B cell (primary cell): ENCODE measurements around the gene PTPRE. TPM values are rescaled to one million over a fixed set of nuclear protein-coding genes. Genes with fewer than 3 reads are reported as not detected.

Experiments used
- ATAC-seq: fragments of 200-7000 bp; cut with Tn5 transposase; one replicate; pipeline ENCODE4 v1.10.0; 2021; ENCODE audit warnings: low read depth, mild to moderate bottlenecking, moderate number of reproducible peaks, moderate library complexity
- CTCF ChIA-PET: fragments of 350-600 bp; sonication (Branson Sonifier 250); formaldehyde crosslinking; loops from one replicate; lab custom pipeline; 2021; ENCODE audit warnings: antibody characterized with exemption, inconsistent platforms; lab: Charles Lee
- POLR2A ChIA-PET: fragments of 350-600 bp; sonication (Branson Sonifier 250); formaldehyde crosslinking; loops from one replicate; lab custom pipeline; 2021; ENCODE audit warnings: antibody characterized with exemption; lab: Charles Lee
- DNase-seq: peaks from one replicate; pipeline ENCODE4 v3.0.0; 2013
- H2AFZ ChIP-seq: 2 replicates; pipeline ENCODE4 v1.6.1; 2012; ENCODE audit warnings: mild to moderate bottlenecking, low read depth, low read length; ENCODE audit not compliant: insufficient read depth, poor library complexity, severe bottlenecking
- H3K27ac ChIP-seq, 2 donors: 1 replicate in 1 of 2; 2 replicates in 1 of 2; pipeline ENCODE4 v1.5.1; 2012 to 2013; ENCODE audit warnings: low read length in 2 of 2, mild to moderate bottlenecking in 2 of 2, moderate library complexity in 1 of 2
- H3K27me3 ChIP-seq, 4 experiments: fragments of 200-600 bp in 1 of 4; sonication (generic) in 1 of 4; replicated peaks in 1 of 4; 1 replicate in 2 of 4; 2 replicates in 2 of 4; pipeline versions ENCODE4 v1.6.1 to v1.7.0; 2013 to 2016; ENCODE audit warnings: low read length in 3 of 4, mild to moderate bottlenecking in 2 of 4, mixed read lengths in 1 of 4, moderate library complexity in 1 of 4; ENCODE audit not compliant: insufficient read depth in 4 of 4, control insufficient read depth in 3 of 4; ENCODE audit errors: control extremely low read depth in 1 of 4
- H3K36me3 ChIP-seq, 2 experiments: replicated peaks in 1 of 2; 1 replicate in 1 of 2; 2 replicates in 1 of 2; pipeline versions ENCODE4 v1.6.1 to v1.7.1; 2013; ENCODE audit warnings: low read length in 1 of 2; ENCODE audit not compliant: insufficient read depth in 2 of 2, control insufficient read depth in 1 of 2; ENCODE audit errors: control extremely low read depth in 1 of 2, extremely low read depth in 1 of 2
- H3K4me1 ChIP-seq, 2 donors: fragments of 200-600 bp in 1 of 2; sonication (generic) in 1 of 2; 1 replicate in 1 of 2; 2 replicates in 1 of 2; pipeline versions ENCODE4 v1.5.1 to v1.6.1; 2013 to 2017; ENCODE audit warnings: low read length in 2 of 2; ENCODE audit not compliant: control insufficient read depth in 2 of 2, insufficient read depth in 2 of 2
- H3K4me2 ChIP-seq: replicated peaks from 2 replicates; pipeline ENCODE3; 2012; ENCODE audit warnings: mild to moderate bottlenecking, low read depth, low read length; ENCODE audit not compliant: poor library complexity, severe bottlenecking
- H3K4me3 ChIP-seq, 5 experiments: fragments of 200-600 bp in 1 of 5; sonication (generic) in 1 of 5; 1 replicate in 3 of 5; 2 replicates in 2 of 5; pipeline versions ENCODE4 v1.5.1 to v1.7.0; 2011 to 2016; ENCODE audit warnings: low read length in 4 of 5, mild to moderate bottlenecking in 4 of 5, low read depth in 2 of 5, control low read depth in 1 of 5, moderate library complexity in 1 of 5; ENCODE audit not compliant: insufficient read depth in 1 of 5; ENCODE audit errors: control extremely low read depth in 1 of 5, extremely low read depth in 1 of 5
- H3K79me2 ChIP-seq: fragments of 200-600 bp; sonication (generic); one replicate; pipeline ENCODE4 v1.6.0; 2016; ENCODE audit warnings: low read length; ENCODE audit not compliant: control insufficient read depth, insufficient read depth
- H3K9ac ChIP-seq: fragments of 200-600 bp; sonication (generic); 2 replicates; pipeline ENCODE4 v1.6.1; 2017; ENCODE audit warnings: mild to moderate bottlenecking, low read length, moderate library complexity
- H3K9me3 ChIP-seq, 3 donors: one replicate each; pipeline versions ENCODE4 v1.6.1 to v1.7.1; 2013; ENCODE audit warnings: low read length in 2 of 3; ENCODE audit not compliant: control insufficient read depth in 2 of 3, insufficient read depth in 1 of 3; ENCODE audit errors: control extremely low read depth in 1 of 3
- H4K20me1 ChIP-seq: 2 replicates; pipeline ENCODE4 v1.6.0; 2012; ENCODE audit warnings: mild to moderate bottlenecking, low read length; ENCODE audit not compliant: insufficient read depth, control insufficient read depth, poor library complexity, severe bottlenecking
- H3K27ac Mint-ChIP-seq: one replicate; pipeline ENCODE4 v1.8.0; 2021; ENCODE audit warnings: mixed read lengths
- H3K27me3 Mint-ChIP-seq: one replicate; pipeline ENCODE4 v1.8.0; 2021; ENCODE audit warnings: mixed read lengths
- H3K4me1 Mint-ChIP-seq: one replicate; pipeline ENCODE4 v1.8.0; 2021; ENCODE audit warnings: mixed read lengths
- H3K4me3 Mint-ChIP-seq: one replicate; pipeline ENCODE4 v1.8.0; 2021; ENCODE audit warnings: mixed read lengths
- H3K9me3 Mint-ChIP-seq: one replicate; pipeline ENCODE4 v1.8.0; 2022; ENCODE audit warnings: mixed read lengths; ENCODE audit not compliant: insufficient read depth
- EZH2 ChIP-seq: IDR thresholded peaks from 2 replicates; pipeline ENCODE4 v1.6.1; 2012; ENCODE audit warnings: borderline replicate concordance, low read depth, mild to moderate bottlenecking, moderate library complexity, low read length; ENCODE audit not compliant: insufficient read depth, poor library complexity, severe bottlenecking
- WGBS: methylation state at CpG from one replicate; pipeline ENCODE4 v1.1.5; 2013; ENCODE audit warnings: missing lambda C conversion rate; ENCODE audit not compliant: insufficient coverage; 5-methylcytosine and 5-hydroxymethylcytosine counted together
- intact Hi-C: fragments of 100-400 bp; cut with micrococcal nuclease; formaldehyde crosslinking; loops from one replicate; pipeline ENCODE4 v1.10.0; 2022
- polyA plus RNA-seq: library from polyadenylated mRNA; depleted of rRNA; stranded (reverse); fragments of >200 nt; gene quantifications from 2 replicates; pipeline ENCODE4 v1.2.3, GENCODE V29; 2012
- total RNA-seq, 2 donors: library from RNA; stranded (reverse); fragments of 120-200 nt in 1 of 2; gene quantifications; 1 replicate in 1 of 2; 2 replicates in 1 of 2; pipeline versions ENCODE4 v1.2.3 to v1.2.4, GENCODE V29; 2013 to 2022
- TF ChIP-seq, protein P1 (sequence below): fragments of 200-600 bp; IDR thresholded peaks from one replicate; pipeline ENCODE4 v1.8.0; 2022; ENCODE audit warnings: antibody characterized with exemption, mild to moderate bottlenecking

Gene PTPRE
- total and polyA plus RNA-seq, 2 donors (not counting 1 experiment from before 2014, with no cell fraction given), result 6.6 to 32.7 TPM

DNA sequence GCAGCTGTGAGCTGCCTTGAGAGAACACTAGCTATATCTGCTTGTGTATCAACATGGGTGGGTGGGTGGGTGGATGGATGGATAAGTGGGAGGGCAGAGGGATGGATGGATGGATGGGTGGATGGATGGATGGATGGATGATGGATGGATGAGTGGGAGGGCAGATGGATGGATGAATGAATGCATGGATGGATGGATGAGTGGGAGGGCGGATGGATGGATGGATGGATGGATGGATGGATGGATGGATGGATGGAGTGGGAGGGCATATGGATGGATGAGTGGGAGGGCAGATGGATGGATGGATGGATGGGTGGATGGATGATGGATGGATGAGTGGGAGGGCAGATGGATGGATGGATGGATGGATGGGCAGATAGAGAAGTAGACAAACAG, 143.2 kb downstream of the PTPRE start:
- peaks cover 46% of the 10 kb centered on the region for H3K79me2 ChIP-seq
- peaks cover 6% of the 10 kb centered on the region for H4K20me1 ChIP-seq
- intact Hi-C loops, result no loop called here
- CTCF ChIA-PET, result interaction anchor here (3.9 to 7.5 kb wide), 3 partner anchors 13 to 19 kb away, joined by 37 to 84 read pairs (median 56); no protein-coding TSS in a partner anchor
- TF ChIP-seq, protein P1, sequence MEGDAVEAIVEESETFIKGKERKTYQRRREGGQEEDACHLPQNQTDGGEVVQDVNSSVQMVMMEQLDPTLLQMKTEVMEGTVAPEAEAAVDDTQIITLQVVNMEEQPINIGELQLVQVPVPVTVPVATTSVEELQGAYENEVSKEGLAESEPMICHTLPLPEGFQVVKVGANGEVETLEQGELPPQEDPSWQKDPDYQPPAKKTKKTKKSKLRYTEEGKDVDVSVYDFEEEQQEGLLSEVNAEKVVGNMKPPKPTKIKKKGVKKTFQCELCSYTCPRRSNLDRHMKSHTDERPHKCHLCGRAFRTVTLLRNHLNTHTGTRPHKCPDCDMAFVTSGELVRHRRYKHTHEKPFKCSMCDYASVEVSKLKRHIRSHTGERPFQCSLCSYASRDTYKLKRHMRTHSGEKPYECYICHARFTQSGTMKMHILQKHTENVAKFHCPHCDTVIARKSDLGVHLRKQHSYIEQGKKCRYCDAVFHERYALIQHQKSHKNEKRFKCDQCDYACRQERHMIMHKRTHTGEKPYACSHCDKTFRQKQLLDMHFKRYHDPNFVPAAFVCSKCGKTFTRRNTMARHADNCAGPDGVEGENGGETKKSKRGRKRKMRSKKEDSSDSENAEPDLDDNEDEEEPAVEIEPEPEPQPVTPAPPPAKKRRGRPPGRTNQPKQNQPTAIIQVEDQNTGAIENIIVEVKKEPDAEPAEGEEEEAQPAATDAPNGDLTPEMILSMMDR, result no peak
- TF ChIP-seq EZH2, result no peak
- H3K4me3 ChIP-seq, result peak overlapping the region in 1 of 5 experiments; percentile 37
- Mint-ChIP-seq H3K27ac (no peak overlapping the region), H3K9me3 (no peaks in the 10 kb centered on the region), H3K27me3 (no peaks in the 10 kb centered on the region), H3K4me1 (peaks cover 51% of the 10 kb centered on the region), H3K4me3 (peak overlapping the region; percentile 12)
- no peak overlapping the region for H3K27ac ChIP-seq
- no peak overlapping the region for H3K9ac ChIP-seq
- H3K4me2 ChIP-seq, result no peak overlapping the region
- peaks cover 0 to 34% of the 10 kb centered on the region in 2 experiments for H3K36me3 ChIP-seq
- H3K9me3 ChIP-seq, result no peaks in the 10 kb centered on the region
- no peaks in the 10 kb centered on the region for H3K27me3 ChIP-seq
- no peak overlapping the region for H2AFZ ChIP-seq
- DNase-seq, result no peak
- H3K4me1 ChIP-seq, result peaks cover 41 to 61% of the 10 kb centered on the region in 2 donors
- no peak for ATAC-seq
- POLR2A ChIA-PET, result no interaction called here
- 78% methylated on average over 1 of the region's 1 CpG for WGBS

DNA sequence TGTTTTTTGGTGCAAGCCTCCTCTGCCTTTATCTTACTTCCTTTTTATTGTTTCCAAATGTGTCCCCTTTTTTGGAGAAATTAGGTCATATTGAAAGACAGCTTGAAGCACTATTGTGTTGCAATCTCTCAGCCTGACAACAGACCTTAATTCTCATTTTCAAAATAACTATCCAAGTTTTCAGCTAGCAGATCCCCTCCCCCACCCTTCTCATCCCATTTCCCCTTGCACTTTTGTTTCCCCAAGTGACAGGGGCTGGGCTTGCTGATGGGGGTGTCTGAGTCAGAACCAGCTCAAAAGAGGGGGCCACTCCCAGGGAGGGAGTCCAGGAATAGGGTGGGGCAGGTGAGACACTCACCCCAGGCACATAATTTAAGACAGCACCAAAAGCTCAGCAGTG, 144.0 kb downstream of the PTPRE start:
- intact Hi-C loops, result no loop called here
- TF ChIP-seq, protein P1, result no peak
- no peak for TF ChIP-seq EZH2
- H3K27ac ChIP-seq, result no peak overlapping the region
- peaks cover under 1 to 42% of the 10 kb centered on the region in 2 experiments for H3K36me3 ChIP-seq
- ChIA-PET POLR2A (no interaction called here), CTCF (interaction anchor here (1.2 to 5.9 kb wide), 4 partner anchors 13 to 161 kb away, joined by 3 to 56 read pairs (median 14); no protein-coding TSS in a partner anchor)
- peak overlapping the region in 1 of 5 experiments; percentile 23 for H3K4me3 ChIP-seq
- H2AFZ ChIP-seq, result no peak overlapping the region
- no peak overlapping the region for H3K4me2 ChIP-seq
- H3K79me2 ChIP-seq, result peaks cover 46% of the 10 kb centered on the region
- H3K9me3 ChIP-seq, result no peaks in the 10 kb centered on the region
- Mint-ChIP-seq H3K27ac (no peak overlapping the region), H3K27me3 (no peaks in the 10 kb centered on the region), H3K4me1 (peaks cover 45% of the 10 kb centered on the region), H3K9me3 (no peaks in the 10 kb centered on the region), H3K4me3 (no peak overlapping the region)
- no peaks in the 10 kb centered on the region for H3K27me3 ChIP-seq
- H4K20me1 ChIP-seq, result peaks cover 6% of the 10 kb centered on the region
- ATAC-seq (no peak), DNase-seq (no peak)
- H3K9ac ChIP-seq, result no peak overlapping the region
- peaks cover 35 to 52% of the 10 kb centered on the region in 2 donors for H3K4me1 ChIP-seq
